ENCODE data around the gene FBXO36. TPM values are rescaled to one million over a fixed set of nuclear protein-coding genes. Genes with fewer than 3 reads are reported as not detected.

FBXO36 gene
- total and polyA plus RNA-seq, 2 of the 4 experiments (the other 2 are of a cell fraction), result 1.3 to 2.2 TPM

DNA sequence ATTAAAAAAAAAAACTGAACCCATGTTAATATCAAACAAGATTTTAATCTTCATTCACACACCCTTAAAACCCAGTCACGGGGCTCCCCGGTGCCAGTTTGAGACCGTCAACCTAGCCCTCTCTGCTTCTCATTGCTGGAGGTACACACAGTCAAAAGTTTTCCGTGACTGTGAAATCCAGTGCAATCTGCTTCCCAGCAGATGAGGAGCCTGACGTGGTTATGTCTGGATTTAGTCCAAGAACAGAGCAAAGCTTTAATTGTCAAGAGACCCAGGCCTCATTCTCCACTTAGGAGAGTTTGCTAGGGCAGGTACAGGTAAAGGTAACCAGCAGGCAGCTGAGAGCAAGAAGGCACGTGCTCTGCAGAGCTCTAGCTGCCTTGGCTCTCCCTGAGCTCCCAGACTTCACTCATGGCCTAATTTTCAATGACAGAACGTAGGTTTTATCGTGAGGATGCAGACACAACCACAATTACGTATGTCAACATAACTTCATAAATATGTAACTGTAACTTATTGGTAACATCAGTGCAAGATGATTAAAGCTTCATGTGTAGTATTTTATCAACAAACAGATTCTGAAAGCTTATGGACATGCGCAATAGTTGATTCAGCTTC is 90.1 kb downstream of the FBXO36 start:
- Histone ChIP-seq H3K27me3 (ENCODE audit: control insufficient read depth, insufficient read depth, low read length) (no peaks in the 10 kb centered on the region), H3K14ac (replicated peaks; ENCODE audit: low read depth, low read length) (peak overlapping the region; percentile 90; the same call in 1 of the 2 replicates), H2BK15ac (ENCODE audit: low read depth, low read length) (peak overlapping the region; percentile 96; the same call in 2 of the 3 replicates), H3K4me3 (ENCODE audit: insufficient read depth, low read depth, low read length) (no peak overlapping the region), H3K4ac (ENCODE audit: low read depth, low read length) (peak overlapping the region; percentile 78), H2BK120ac (ENCODE audit: low read depth, low read length) (peak overlapping the region; percentile 89), H4K20me1 (ENCODE audit: insufficient read depth, low read length) (no peaks in the 10 kb centered on the region; the same call in 1 of the 2 replicates), H3K9ac (ENCODE audit: low read depth, low read length) (no peak overlapping the region), H3K79me1 (ENCODE audit: low read depth in 1 of 2, low read length in 2 of 2) (no peaks in the 10 kb centered on the region), H3K56ac (ENCODE audit: extremely low read depth, insufficient read depth, low read length) (peak overlapping the region; percentile 78; the same call in 1 of the 2 replicates), H2BK20ac (ENCODE audit: low read depth, low read length) (peak overlapping the region; percentile 84), H3K27ac (ENCODE audit: insufficient read depth, low read length) (peak overlapping the region; percentile 77; the same call in 1 of the 2 replicates), H4K91ac (ENCODE audit: insufficient read depth, low read depth, low read length) (peak overlapping the region; percentile 60), H4K5ac (ENCODE audit: low read depth, low read length) (peak overlapping the region; percentile 65), H4K8ac (ENCODE audit: low read depth in 2 of 2, low read length in 2 of 2) (peak overlapping the region; percentile 54 to 71; a peak in 2 of 4 replicates), H3K9me3 (ENCODE audit: control insufficient read depth, insufficient read depth, low read length) (no peaks in the 10 kb centered on the region), H3K23ac (ENCODE audit: low read depth, low read length) (0 out of 2 replicates have a peak overlapping the region, but pooled peaks have one; percentile 10), H2AFZ (replicated peaks; ENCODE audit: low read length, poor library complexity) (peak overlapping the region; percentile 24), H2BK5ac (ENCODE audit: low read depth, low read length, poor library complexity, severe bottlenecking) (peak overlapping the region; percentile 48), H3K4me1 (ENCODE audit: control insufficient read depth, insufficient read depth, low read length) (peaks cover 15% of the 10 kb centered on the region), H2AK5ac (ENCODE audit: low read depth, low read length) (peak overlapping the region; percentile 64), H2AK9ac (replicated peaks; ENCODE audit: low read depth, low read length, poor library complexity) (no peak overlapping the region), H3K9me1 (ENCODE audit: insufficient read depth, low read length) (peaks cover 16% of the 10 kb centered on the region), H3K4me2 (ENCODE audit: low read depth, low read length) (no peak overlapping the region), H3K18ac (ENCODE audit: low read depth, low read length) (peak overlapping the region; percentile 83), H3K36me3 (ENCODE audit: control insufficient read depth, insufficient read depth, low read length) (no peaks in the 10 kb centered on the region)
- ATAC-seq (ENCODE audit: low read depth) (no peak), DNase-seq (peak; percentile 43)
- TF ChIP-seq MXI1 (IDR thresholded peaks at IDR 0.05; ENCODE audit: borderline replicate concordance, low read depth, low read length) (no peak), RCOR1 (IDR thresholded peaks at IDR 0.05; ENCODE audit: insufficient replicate concordance, low read length) (no peak)
- dilution Hi-C loops (cut with HindIII; ENCODE audit: low sequenced_read_pairs, unreplicated experiment) (no loop called here), in situ Hi-C loops (cut with MboI; ENCODE audit: low sequenced_read_pairs) (loop anchor here (25.0 kb wide), 1 partner anchor 800 kb away; no protein-coding TSS in a partner anchor), intact Hi-C loops (cut with micrococcal nuclease) (no loop called here)
- no TSS peak for BruUV-seq (replicated peaks)
- POLR2A ChIA-PET (ENCODE audit: unreplicated experiment), result no interaction called here
- WGBS, 2 experiments (ENCODE audit: extremely low coverage in 2 of 2, insufficient read length in 1 of 2), result 87% methylated on average over 4 of the region's 10 CpGs; no CpG with 5 or more reads in 1 of the 2 experiments
- CTCF ChIA-PET, result interaction anchor here (1.0 to 1.2 kb wide), 3 partner anchors 10 to 148 kb away, joined by 4 to 9 read pairs (median 7); no protein-coding TSS in a partner anchor

Data from IMR-90 (cell line).